Aorta (tissue), 5 donors: ENCODE data around the gene ABCC8. TPM values are rescaled to one million over a fixed set of nuclear protein-coding genes. Genes with fewer than 3 reads are reported as not detected.
A peak's percentile ranks its signal among the peaks of the same experiment; 100 is the strongest.

Source experiments
- ATAC-seq: fragments of 200-7000 bp; cut with Tn5 transposase; one replicate; pipeline ENCODE4 v1.9.1; 2022; ENCODE audit warnings: moderate library complexity; ENCODE audit not compliant: low FRiP score
- DNase-seq, 2 donors: peaks; one replicate each; pipeline ENCODE4 v3.0.0-alpha.2; 2020
- H3K27ac ChIP-seq, 2 donors: one replicate each; pipeline ENCODE4 v1.5.1; 2013; ENCODE audit warnings: low read length in 2 of 2, mild to moderate bottlenecking in 2 of 2, moderate library complexity in 2 of 2, control low read depth in 1 of 2, inconsistent platforms in 1 of 2, low read depth in 1 of 2
- H3K27me3 ChIP-seq, 2 donors: one replicate each; pipeline ENCODE4 v1.6.1; 2013; ENCODE audit warnings: control low read depth in 1 of 2, low read length in 1 of 2, mild to moderate bottlenecking in 1 of 2, moderate library complexity in 1 of 2; ENCODE audit not compliant: insufficient read depth in 2 of 2, control insufficient read depth in 1 of 2
- H3K36me3 ChIP-seq, 2 donors: one replicate each; pipeline ENCODE4 v1.6.1; 2013; ENCODE audit warnings: control low read depth in 1 of 2, low read length in 1 of 2, mild to moderate bottlenecking in 1 of 2; ENCODE audit not compliant: insufficient read depth in 2 of 2, control insufficient read depth in 1 of 2
- H3K4me1 ChIP-seq, 2 donors: one replicate each; pipeline ENCODE4 v1.6.1; 2013; ENCODE audit warnings: low read length in 2 of 2, control low read depth in 1 of 2, mild to moderate bottlenecking in 1 of 2, moderate library complexity in 1 of 2; ENCODE audit not compliant: insufficient read depth in 2 of 2, control insufficient read depth in 1 of 2
- H3K4me3 ChIP-seq, 2 donors: one replicate each; pipeline ENCODE4 v1.5.1; 2013; ENCODE audit warnings: low read length in 2 of 2, control low read depth in 1 of 2, mild to moderate bottlenecking in 1 of 2
- H3K9me3 ChIP-seq: one replicate; pipeline ENCODE4 v1.6.1; 2013; ENCODE audit warnings: mild to moderate bottlenecking, low read length; ENCODE audit not compliant: control insufficient read depth
- WGBS, 2 donors: extraction: QIAGEN DNeasy Blood & Tissue Kit; methylation state at CpG; one replicate each; pipeline ENCODE4 v1.1.7; 2013; 5-methylcytosine and 5-hydroxymethylcytosine counted together
- intact Hi-C, 2 donors: fragments of 100-400 bp; cut with DNase I; formaldehyde crosslinking; loops; one replicate each; pipeline versions ENCODE4 v1.14.2 to v1.15.0; 2022
- polyA plus RNA-seq, 2 donors: library from polyadenylated mRNA; stranded (reverse); fragments of 200-250 nt; gene quantifications; one replicate each; pipeline ENCODE4 v1.2.3, GENCODE V29; 2013
- total RNA-seq, 2 donors: library from RNA; stranded (reverse); fragmentation: NEBNext Ultra II Directional; extraction: Animal tissue kit (Norgen Biotek cat#: 25700); gene quantifications; one replicate each; pipeline ENCODE4 v1.2.1, GENCODE V29; 2021
- donor health status: healthy with polysubstance abuse.
- donor health status: Bipolar disorder and iron deficiency.
- donor health status: DM: no; HTN: no; CAD: no.
- donor health status: DM: no; HTN: no; CAD: no.
- donor health status: DM: yes; HTN: yes; CAD: no.

Gene ABCC8
- total and polyA plus RNA-seq, 4 donors: 0.32 to 2.5 (median 0.59) TPM; not detected in 1

DNA sequence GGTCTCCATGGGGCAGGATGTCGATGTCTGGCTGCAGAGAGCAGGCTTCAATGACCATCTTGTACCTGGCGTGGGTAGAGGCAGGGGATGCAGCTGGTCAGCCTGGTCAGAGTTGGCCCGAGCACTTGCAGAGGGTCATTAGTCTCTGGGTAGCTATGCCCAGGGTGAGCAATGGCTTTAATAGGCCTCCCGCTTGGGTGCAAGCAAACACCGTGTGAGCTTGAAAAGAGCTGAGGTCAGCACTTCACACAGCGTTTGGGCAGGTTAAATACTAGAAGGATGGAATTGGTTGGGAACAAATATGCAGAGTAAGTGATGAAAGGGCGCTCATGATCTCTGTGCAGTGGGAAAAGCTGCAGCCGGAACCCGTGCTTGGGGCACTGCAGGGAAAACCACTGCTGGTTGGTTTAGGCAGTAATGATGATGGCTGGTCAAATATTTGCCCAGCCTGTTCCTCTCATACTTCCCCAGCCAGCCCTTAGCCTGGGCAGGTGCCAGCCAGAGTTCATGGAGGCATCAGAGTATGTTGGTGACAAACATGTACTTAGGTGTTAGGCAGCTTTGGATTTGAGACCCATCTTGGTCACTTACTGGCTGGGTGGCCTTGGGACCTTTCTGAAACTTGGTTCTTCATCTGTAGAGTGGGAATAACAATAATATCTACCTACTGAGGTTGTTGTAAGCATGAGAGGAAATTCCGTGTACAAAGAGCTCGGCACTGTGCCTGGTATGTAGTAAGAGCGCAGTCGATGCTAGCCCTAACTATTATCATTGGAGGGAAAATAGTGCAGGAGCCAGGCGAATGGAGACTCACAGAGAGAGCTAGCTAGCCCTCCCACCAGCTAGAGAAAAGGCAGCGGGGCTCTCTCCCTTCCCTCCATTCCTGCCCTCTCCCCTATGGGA is 63.0 kb downstream of the ABCC8 start:
- no peaks in the 10 kb centered on the region for H3K4me1 ChIP-seq
- H3K27ac ChIP-seq: no peak overlapping the region
- ATAC-seq: no peak
- H3K36me3 ChIP-seq: no peaks in the 10 kb centered on the region
- 74 to 76% methylated on average over 15 of the region's 15 CpGs for WGBS, 2 donors
- no peaks in the 10 kb centered on the region for H3K9me3 ChIP-seq
- H3K27me3 ChIP-seq: no peaks in the 10 kb centered on the region
- intact Hi-C loops: no loop called here
- no peak overlapping the region for H3K4me3 ChIP-seq
- peak; percentile 19 to 40 for DNase-seq

DNA sequence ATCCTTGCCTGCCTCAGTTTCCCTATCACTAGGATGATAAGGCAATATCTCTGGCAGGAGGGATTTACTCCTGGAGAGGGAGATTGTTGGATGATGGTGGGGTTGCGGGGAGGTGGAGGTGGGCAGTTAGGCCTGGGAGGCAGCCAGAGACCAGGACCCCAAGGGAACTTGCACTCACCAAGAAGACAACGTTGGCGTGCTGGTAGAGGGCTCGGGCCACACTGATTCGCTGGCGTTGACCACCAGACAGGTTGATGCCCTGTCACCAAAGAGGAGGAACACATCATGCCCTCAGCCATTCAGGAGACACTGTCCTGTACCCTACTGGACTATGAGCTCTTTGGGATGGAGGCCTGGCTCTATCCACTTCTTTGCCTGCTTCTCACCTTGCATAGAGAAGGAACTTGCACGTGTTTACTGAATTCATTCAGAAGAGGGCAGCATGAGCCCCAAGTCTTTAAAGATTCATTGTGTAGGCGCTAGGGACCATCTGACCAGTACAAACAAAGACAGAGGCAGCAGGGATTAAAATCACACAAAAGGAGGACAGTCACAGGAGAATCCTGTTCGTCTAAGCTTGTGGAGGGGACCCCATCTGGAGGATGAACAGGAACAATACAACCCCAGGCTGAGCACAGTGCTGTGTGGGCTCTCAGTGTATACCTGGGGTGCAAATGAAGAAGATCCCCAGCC is 64.0 kb downstream of the ABCC8 start:
- ATAC-seq (no peak), DNase-seq (peak in 1 of 2 donors; percentile 53)
- Histone ChIP-seq H3K4me1 (no peaks in the 10 kb centered on the region), H3K27me3 (no peaks in the 10 kb centered on the region), H3K27ac (no peak overlapping the region), H3K36me3 (no peaks in the 10 kb centered on the region), H3K9me3 (no peaks in the 10 kb centered on the region), H3K4me3 (no peak overlapping the region)
- intact Hi-C loops: no loop called here
- 77% methylated on average over 9 of the region's 9 CpGs for WGBS, 2 donors

DNA sequence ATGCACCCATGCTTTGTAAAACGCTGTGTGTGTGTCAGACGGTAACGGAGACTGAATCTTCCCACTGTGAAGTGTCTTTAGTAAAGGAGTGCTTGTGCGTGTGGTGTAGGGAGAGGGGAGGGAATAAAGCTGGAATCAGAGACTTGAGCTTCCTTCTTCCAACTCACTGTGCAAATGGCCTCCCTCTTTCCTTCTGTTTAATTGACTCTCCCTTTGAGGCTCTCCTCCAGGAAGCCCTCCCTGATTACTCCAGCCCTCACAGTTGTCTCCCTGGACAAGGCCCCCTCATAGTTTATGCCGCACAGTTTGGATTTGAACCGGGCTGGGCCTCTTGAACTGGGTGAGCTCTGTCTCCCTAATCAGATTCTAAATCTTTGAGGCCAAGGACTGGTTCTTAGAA is 65.2 kb downstream of the ABCC8 start:
- no peaks in the 10 kb centered on the region for H3K36me3 ChIP-seq
- H3K9me3 ChIP-seq: no peaks in the 10 kb centered on the region
- H3K4me1 ChIP-seq: no peaks in the 10 kb centered on the region
- ATAC-seq (no peak), DNase-seq (no peak)
- WGBS, 2 donors: 80 to 81% methylated on average over 6 of the region's 6 CpGs
- no peak overlapping the region for H3K4me3 ChIP-seq
- H3K27ac ChIP-seq: no peak overlapping the region
- H3K27me3 ChIP-seq: no peaks in the 10 kb centered on the region
- intact Hi-C loops: no loop called here

DNA sequence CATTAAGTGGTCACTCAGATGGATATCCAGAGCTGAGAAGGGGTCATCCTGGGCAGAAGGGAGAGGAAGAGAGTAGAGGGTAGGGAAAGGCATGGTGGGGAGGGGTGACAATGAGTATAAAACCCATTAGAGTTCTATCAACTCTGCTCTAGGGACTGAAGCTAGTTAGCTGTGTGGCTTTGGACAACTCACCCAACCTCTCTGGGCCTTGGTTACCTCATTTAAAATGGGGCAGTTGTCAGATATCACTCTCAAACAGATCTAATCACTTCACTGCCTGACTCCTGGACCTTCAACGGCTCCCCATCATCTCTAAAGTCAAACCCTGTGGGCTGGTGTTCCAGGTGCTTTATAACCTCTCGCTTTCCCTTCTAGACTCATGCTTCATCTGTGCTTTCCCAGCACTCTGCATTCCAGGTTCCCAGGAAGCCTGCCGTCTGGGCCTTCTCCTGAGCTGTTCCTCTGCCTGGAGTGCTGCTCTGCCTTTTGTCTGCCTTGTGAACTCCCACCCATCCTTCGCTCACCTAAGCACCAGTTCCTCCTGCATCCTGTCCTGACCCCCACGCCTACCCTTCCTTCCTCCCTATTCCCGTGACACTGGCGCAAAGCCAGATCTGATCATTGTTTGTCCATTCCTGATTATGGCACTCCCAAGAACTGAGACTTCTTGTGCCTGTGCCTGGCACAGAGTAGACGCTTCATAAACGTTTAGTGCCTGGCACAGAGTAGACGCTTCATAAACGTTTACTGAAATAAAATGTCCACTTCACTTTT is 65.9 kb downstream of the ABCC8 start:
- H3K27me3 ChIP-seq: no peaks in the 10 kb centered on the region
- WGBS, 2 donors: 62% methylated on average over 11 of the region's 11 CpGs
- no peak overlapping the region for H3K27ac ChIP-seq
- H3K36me3 ChIP-seq: no peaks in the 10 kb centered on the region
- no peaks in the 10 kb centered on the region for H3K9me3 ChIP-seq
- intact Hi-C loops: no loop called here
- ATAC-seq (no peak), DNase-seq (peak in 1 of 2 donors; percentile 42)
- H3K4me3 ChIP-seq: no peak overlapping the region
- H3K4me1 ChIP-seq: peaks cover 0 to 4% of the 10 kb centered on the region in 2 donors

DNA sequence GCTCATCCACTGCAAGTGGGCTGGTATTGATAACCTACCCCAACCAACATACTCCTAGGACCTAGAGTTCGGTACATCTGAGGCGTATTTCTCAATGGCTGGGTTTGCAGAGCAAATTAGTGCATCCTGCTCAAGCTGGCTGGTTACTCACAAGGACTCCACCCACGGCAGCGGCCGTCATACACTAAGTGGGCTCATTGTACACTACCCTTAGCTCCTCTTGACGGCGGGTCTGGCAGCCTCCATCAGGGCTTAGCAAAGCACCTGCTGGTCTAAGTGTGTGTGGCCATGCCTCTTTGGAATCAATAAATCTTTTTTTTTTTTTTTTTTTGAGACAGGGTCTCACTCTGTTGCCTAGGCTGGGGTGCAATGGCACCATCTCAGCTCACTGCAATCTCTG is 68.0 kb downstream of the ABCC8 start:
- DNase-seq (peak in 1 of 2 donors; percentile 69), ATAC-seq (no peak)
- H3K27ac ChIP-seq: no peak overlapping the region
- no peak overlapping the region for H3K4me3 ChIP-seq
- intact Hi-C loops: no loop called here
- no peaks in the 10 kb centered on the region for H3K9me3 ChIP-seq
- WGBS, 2 donors: 93 to 96% methylated on average over 7 of the region's 7 CpGs
- peaks cover 0 to 4% of the 10 kb centered on the region in 2 donors for H3K4me1 ChIP-seq
- no peaks in the 10 kb centered on the region for H3K36me3 ChIP-seq
- H3K27me3 ChIP-seq: no peaks in the 10 kb centered on the region

DNA sequence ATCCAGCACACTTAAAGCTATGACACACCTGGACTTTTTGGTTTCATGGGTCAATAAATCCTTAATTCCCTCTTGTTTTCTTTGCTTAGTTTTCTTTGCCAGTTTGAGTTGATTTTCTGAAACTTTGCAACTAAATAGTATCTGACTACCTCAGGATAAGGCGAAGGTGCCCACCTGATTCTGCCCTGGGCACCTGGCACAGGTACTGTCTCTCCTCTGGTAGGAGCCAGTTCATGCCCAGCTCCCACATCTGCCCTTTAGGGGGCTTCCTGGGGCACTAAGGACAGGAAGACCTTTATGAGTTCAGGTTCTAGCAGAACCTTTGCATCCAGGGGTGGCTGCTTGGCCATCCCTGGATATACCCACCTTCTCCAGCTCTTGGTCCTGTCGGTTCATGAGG is 68.6 kb downstream of the ABCC8 start:
- intact Hi-C loops: no loop called here
- Histone ChIP-seq H3K27ac (no peak overlapping the region), H3K36me3 (no peaks in the 10 kb centered on the region), H3K9me3 (no peaks in the 10 kb centered on the region), H3K4me3 (no peak overlapping the region), H3K27me3 (no peaks in the 10 kb centered on the region), H3K4me1 (peaks cover 0 to 4% of the 10 kb centered on the region in 2 donors)
- DNase-seq: no peak
- 93% methylated on average over 2 of the region's 2 CpGs for WGBS, 2 donors
- ATAC-seq: no peak

DNA sequence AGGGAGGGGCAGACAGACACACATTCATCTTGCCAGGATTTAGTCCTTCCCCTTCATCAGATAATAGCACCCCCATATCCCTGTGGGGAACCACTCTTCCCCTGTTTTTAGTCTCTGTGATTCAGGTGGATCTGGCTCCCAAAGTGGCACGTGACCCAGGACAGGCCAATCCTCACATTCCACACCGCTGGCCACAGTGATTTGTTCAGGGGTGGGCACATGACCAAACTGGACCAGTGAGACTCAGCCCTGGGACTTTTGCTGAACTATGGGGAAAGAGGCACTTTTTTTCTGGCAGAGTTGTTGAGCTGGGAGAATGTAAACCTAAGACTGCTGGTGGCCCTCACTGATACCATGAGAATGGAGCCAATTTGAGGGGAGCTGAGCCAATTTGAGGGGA is 69.1 kb downstream of the ABCC8 start:
- no peak overlapping the region for H3K27ac ChIP-seq
- H3K9me3 ChIP-seq: no peaks in the 10 kb centered on the region
- ATAC-seq (no peak), DNase-seq (no peak)
- intact Hi-C loops: no loop called here
- H3K27me3 ChIP-seq: no peaks in the 10 kb centered on the region
- no peaks in the 10 kb centered on the region for H3K36me3 ChIP-seq
- no peak overlapping the region for H3K4me3 ChIP-seq
- 87 to 96% methylated on average over 2 of the region's 2 CpGs for WGBS, 2 donors
- H3K4me1 ChIP-seq: peaks cover 0 to 4% of the 10 kb centered on the region in 2 donors

DNA sequence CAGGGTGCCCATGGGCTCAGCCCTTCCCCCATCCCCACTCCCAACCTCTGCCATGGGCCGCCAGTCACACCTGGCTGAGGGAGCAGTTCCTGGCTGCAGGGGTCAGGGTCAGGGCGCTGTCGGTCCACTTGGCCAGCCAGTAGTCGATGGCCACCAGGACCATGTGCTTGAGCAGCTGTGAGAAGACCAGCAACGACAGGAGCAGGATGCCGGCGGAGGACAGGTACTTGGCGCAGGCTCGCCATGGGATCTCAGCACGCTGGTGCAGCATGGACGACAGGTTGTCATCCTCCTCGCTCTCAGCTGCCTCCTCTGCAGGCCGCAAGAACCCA is 69.9 kb downstream of the ABCC8 start:
- 93 to 95% methylated on average over 13 of the region's 13 CpGs for WGBS, 2 donors
- ATAC-seq (no peak), DNase-seq (peak in 1 of 2 donors; percentile 69)
- intact Hi-C loops: no loop called here
- peaks cover 0 to 4% of the 10 kb centered on the region in 2 donors for H3K4me1 ChIP-seq
- H3K27me3 ChIP-seq: no peaks in the 10 kb centered on the region
- H3K27ac ChIP-seq: no peak overlapping the region
- no peaks in the 10 kb centered on the region for H3K36me3 ChIP-seq
- no peak overlapping the region for H3K4me3 ChIP-seq
- H3K9me3 ChIP-seq: no peaks in the 10 kb centered on the region
